ENCODE measurements around the gene ENTHD1. TPM values are rescaled to one million over a fixed set of nuclear protein-coding genes. Genes with fewer than 3 reads are reported as not detected.
"Not testable (repeated sequence)": the region's sequence is repeated elsewhere in the genome, so short reads cannot be mapped to it uniquely, and the experiment has no call there.

Gene ENTHD1
- polyA plus RNA-seq, 1 donor from 2014 or later, result 0.23 TPM

- Mint-ChIP-seq H3K4me3 (no peak overlapping the region), H3K27me3 (peaks cover 9% of the 10 kb centered on the region), H3K36me3 (peaks cover 4% of the 10 kb centered on the region), H3K27ac (no peak overlapping the region), H3K4me1 (peaks cover 0 to 7% (median 3%) of the 10 kb centered on the region in 3 donors), H3K9me3 (peaks cover 3 to 7% (median 6%) of the 10 kb centered on the region in 3 donors)
Observed at GRCh38 chr22:39739338-39740027, 154.1 kb downstream of the ENTHD1 start.

GRCh38 chr22:39738746-39739145 is 154.8 kb downstream of the ENTHD1 start:
- Mint-ChIP-seq H3K27me3 (peaks cover 9% of the 10 kb centered on the region), H3K36me3 (peaks cover 4% of the 10 kb centered on the region), H3K4me1 (peaks cover 0 to 1% (median under 1%) of the 10 kb centered on the region in 3 donors)

GRCh38 chr22:39735776-39736175 is 157.8 kb downstream of the ENTHD1 start:
- no peaks in the 10 kb centered on the region for H3K4me1 Mint-ChIP-seq
- peaks cover under 1 to 7% (median 3%) of the 10 kb centered on the region in 3 donors for H3K9me3 Mint-ChIP-seq
- H3K27ac Mint-ChIP-seq, result no peak overlapping the region
- peaks cover 4% of the 10 kb centered on the region for H3K36me3 Mint-ChIP-seq
- H3K4me3 Mint-ChIP-seq, result no peak overlapping the region
- H3K27me3 Mint-ChIP-seq, result peaks cover 9% of the 10 kb centered on the region

More at GRCh38 chr22:39738746-39739145, 154.8 kb downstream of the ENTHD1 start:
- Mint-ChIP-seq H3K27ac (no peak overlapping the region), H3K4me3 (no peak overlapping the region), H3K9me3 (peaks cover 3 to 7% (median 6%) of the 10 kb centered on the region in 3 donors)

- H3K27ac Mint-ChIP-seq, result no peak overlapping the region
- peaks cover 0 to 5% (median 3%) of the 10 kb centered on the region in 3 donors for H3K9me3 Mint-ChIP-seq
- no peak overlapping the region for H3K4me3 Mint-ChIP-seq
- peaks cover 9% of the 10 kb centered on the region for H3K27me3 Mint-ChIP-seq
- peaks cover 4% of the 10 kb centered on the region for H3K36me3 Mint-ChIP-seq
- no peaks in the 10 kb centered on the region for H3K4me1 Mint-ChIP-seq
Observed at GRCh38 chr22:39734866-39735265, 158.7 kb downstream of the ENTHD1 start.

GRCh38 chr22:39734046-39734445 is 159.5 kb downstream of the ENTHD1 start:
- H3K9me3 Mint-ChIP-seq, H3K27ac Mint-ChIP-seq, H3K4me1 Mint-ChIP-seq, H3K4me3 Mint-ChIP-seq, H3K27me3 Mint-ChIP-seq, H3K36me3 Mint-ChIP-seq: not testable (repeated sequence)

- Mint-ChIP-seq H3K4me3 (no peak overlapping the region), H3K4me1 (no peaks in the 10 kb centered on the region), H3K27me3 (peaks cover 6% of the 10 kb centered on the region), H3K9me3 (peaks cover 0 to 4% (median 0%) of the 10 kb centered on the region in 3 donors), H3K36me3 (peaks cover 2% of the 10 kb centered on the region), H3K27ac (peak overlapping the region in 1 of 3 donors; percentile 62)
Observed at GRCh38 chr22:39733191-39733590, 160.4 kb downstream of the ENTHD1 start.

GRCh38 chr22:39732625-39733024 is 160.9 kb downstream of the ENTHD1 start:
- H3K27me3 Mint-ChIP-seq, result peaks cover 6% of the 10 kb centered on the region
- H3K4me3 Mint-ChIP-seq, result no peak overlapping the region
- peaks cover 0 to 4% (median 0%) of the 10 kb centered on the region in 3 donors for H3K9me3 Mint-ChIP-seq
- peaks cover 2% of the 10 kb centered on the region for H3K36me3 Mint-ChIP-seq
- peak overlapping the region in 1 of 3 donors; percentile 14 for H3K27ac Mint-ChIP-seq
- no peaks in the 10 kb centered on the region for H3K4me1 Mint-ChIP-seq

GRCh38 chr22:39731881-39732555 is 161.5 kb downstream of the ENTHD1 start:
- peaks cover 0 to 4% (median 0%) of the 10 kb centered on the region in 3 donors for H3K9me3 Mint-ChIP-seq
- H3K4me3 Mint-ChIP-seq, result no peak overlapping the region
- peaks cover 6% of the 10 kb centered on the region for H3K27me3 Mint-ChIP-seq
- H3K27ac Mint-ChIP-seq, result peak overlapping the region in 1 of 3 donors; percentile 14
- H3K4me1 Mint-ChIP-seq, result no peaks in the 10 kb centered on the region
- peaks cover 2% of the 10 kb centered on the region for H3K36me3 Mint-ChIP-seq

- Mint-ChIP-seq H3K4me1 (no peaks in the 10 kb centered on the region), H3K4me3 (no peak overlapping the region), H3K9me3 (peaks cover 0 to 4% (median 0%) of the 10 kb centered on the region in 3 donors), H3K27ac (no peak overlapping the region), H3K36me3 (peaks cover 2% of the 10 kb centered on the region), H3K27me3 (peaks cover 6% of the 10 kb centered on the region)
Observed at GRCh38 chr22:39731481-39731880, 162.1 kb downstream of the ENTHD1 start.

- peaks cover 1% of the 10 kb centered on the region for H3K27me3 Mint-ChIP-seq
- H3K9me3 Mint-ChIP-seq, result peaks cover 0 to 1% (median 0%) of the 10 kb centered on the region in 3 donors
- no peak overlapping the region for H3K4me3 Mint-ChIP-seq
- H3K36me3 Mint-ChIP-seq, result no peaks in the 10 kb centered on the region
- no peak overlapping the region for H3K27ac Mint-ChIP-seq
- H3K4me1 Mint-ChIP-seq, result no peaks in the 10 kb centered on the region
Observed at GRCh38 chr22:39729141-39729934, 164.2 kb downstream of the ENTHD1 start.

GRCh38 chr22:39728236-39728860 is 165.2 kb downstream of the ENTHD1 start:
- no peaks in the 10 kb centered on the region for H3K36me3 Mint-ChIP-seq
- no peak overlapping the region for H3K27ac Mint-ChIP-seq
- H3K4me3 Mint-ChIP-seq, result no peak overlapping the region
- peaks cover 1% of the 10 kb centered on the region for H3K27me3 Mint-ChIP-seq
- H3K4me1 Mint-ChIP-seq, result no peaks in the 10 kb centered on the region
- H3K9me3 Mint-ChIP-seq, result peaks cover 0 to 1% (median 0%) of the 10 kb centered on the region in 3 donors

GRCh38 chr22:39727541-39727940 is 166.0 kb downstream of the ENTHD1 start:
- no peaks in the 10 kb centered on the region for H3K36me3 Mint-ChIP-seq
- H3K4me3 Mint-ChIP-seq, result no peak overlapping the region
- no peak overlapping the region for H3K27ac Mint-ChIP-seq
- no peaks in the 10 kb centered on the region for H3K4me1 Mint-ChIP-seq
- H3K27me3 Mint-ChIP-seq, result peaks cover 1% of the 10 kb centered on the region
- H3K9me3 Mint-ChIP-seq, result peaks cover 0 to 1% (median 0%) of the 10 kb centered on the region in 3 donors

GRCh38 chr22:39725351-39726035 is 168.1 kb downstream of the ENTHD1 start:
- Mint-ChIP-seq H3K36me3 (no peaks in the 10 kb centered on the region), H3K27ac (no peak overlapping the region), H3K4me1 (no peaks in the 10 kb centered on the region), H3K4me3 (no peak overlapping the region), H3K27me3 (peaks cover 6% of the 10 kb centered on the region), H3K9me3 (no peaks in the 10 kb centered on the region)

- H3K36me3 Mint-ChIP-seq, result no peaks in the 10 kb centered on the region
- no peak overlapping the region for H3K27ac Mint-ChIP-seq
- H3K9me3 Mint-ChIP-seq, result no peaks in the 10 kb centered on the region
- H3K4me3 Mint-ChIP-seq, result no peak overlapping the region
- H3K4me1 Mint-ChIP-seq, result no peaks in the 10 kb centered on the region
- H3K27me3 Mint-ChIP-seq, result peaks cover 8% of the 10 kb centered on the region
Observed at GRCh38 chr22:39724857-39725256, 168.7 kb downstream of the ENTHD1 start.
